NT2/D1 (cell line): ENCODE measurements around the gene ABCC6.

Experiments used
- SUZ12 ChIP-seq: IDR thresholded peaks from 2 replicates; pipeline ENCODE4 v1.6.1; 2011; ENCODE audit not compliant: insufficient read length, insufficient read depth; ENCODE audit errors: extremely low read depth
- YY1 ChIP-seq: IDR thresholded peaks from 2 replicates; pipeline ENCODE4 v1.6.1; 2011; ENCODE audit not compliant: insufficient read length, insufficient read depth
- ZNF274 ChIP-seq: IDR thresholded peaks from 2 replicates; pipeline ENCODE4 v1.6.1; 2011; ENCODE audit warnings: mild to moderate bottlenecking, low read depth, low read length

DNA sequence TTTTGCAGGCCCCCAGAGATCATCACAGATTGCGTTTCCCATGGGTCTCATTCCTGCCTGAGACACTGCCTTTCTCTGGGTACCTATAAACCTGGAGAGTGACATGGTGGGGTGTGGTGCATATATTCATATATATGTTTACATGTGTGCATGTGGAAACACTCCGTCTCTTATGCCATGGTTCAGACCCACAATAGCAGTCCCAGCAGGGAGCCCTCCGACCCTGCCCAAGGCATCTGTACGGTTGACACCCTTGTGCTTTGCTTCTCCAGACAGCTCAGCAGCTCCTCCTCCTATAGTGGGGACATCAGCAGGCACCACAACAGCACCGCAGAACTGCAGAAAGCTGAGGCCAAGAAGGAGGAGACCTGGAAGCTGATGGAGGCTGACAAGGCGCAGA lies 116.8 kb downstream of the ABCC6 start:
- no peak for TF ChIP-seq SUZ12
- no peak for TF ChIP-seq ZNF274
- TF ChIP-seq YY1: no peak
